Effector memory CD4-positive, alpha-beta T cell (primary cell): ENCODE data around the gene MYO19.

ENCODE experiments used
- DNase-seq, 3 donors: peaks; one replicate each; pipeline ENCODE4 v3.0.0-alpha.2; 2020
- H3K27ac ChIP-seq: 2 replicates; pipeline ENCODE4 v1.7.0; 2013; ENCODE audit warnings: mild to moderate bottlenecking, low read length, moderate library complexity; ENCODE audit not compliant: insufficient read depth, poor library complexity, severe bottlenecking
- H3K27me3 ChIP-seq: replicated peaks from 2 replicates; pipeline ENCODE4 v1.7.0; 2013; ENCODE audit warnings: mild to moderate bottlenecking, low read length; ENCODE audit not compliant: insufficient read depth, control insufficient read depth, poor library complexity, severe bottlenecking
- H3K36me3 ChIP-seq: 2 replicates; pipeline ENCODE4 v1.7.0; 2013; ENCODE audit warnings: mild to moderate bottlenecking, low read length, moderate library complexity; ENCODE audit not compliant: control insufficient read depth, insufficient read depth
- H3K4me1 ChIP-seq: 2 replicates; pipeline ENCODE4 v1.7.0; 2013; ENCODE audit warnings: low read length, mild to moderate bottlenecking; ENCODE audit not compliant: control insufficient read depth, insufficient read depth, poor library complexity, severe bottlenecking
- H3K4me3 ChIP-seq: 2 replicates; pipeline ENCODE4 v1.7.0; 2013; ENCODE audit warnings: low read length, low read depth, mild to moderate bottlenecking; ENCODE audit not compliant: insufficient read depth, poor library complexity, severe bottlenecking
- H3K9me3 ChIP-seq: 2 replicates; pipeline ENCODE4 v1.7.0; 2013; ENCODE audit warnings: mild to moderate bottlenecking, low read length, moderate library complexity; ENCODE audit not compliant: control insufficient read depth

Gene MYO19

DNA sequence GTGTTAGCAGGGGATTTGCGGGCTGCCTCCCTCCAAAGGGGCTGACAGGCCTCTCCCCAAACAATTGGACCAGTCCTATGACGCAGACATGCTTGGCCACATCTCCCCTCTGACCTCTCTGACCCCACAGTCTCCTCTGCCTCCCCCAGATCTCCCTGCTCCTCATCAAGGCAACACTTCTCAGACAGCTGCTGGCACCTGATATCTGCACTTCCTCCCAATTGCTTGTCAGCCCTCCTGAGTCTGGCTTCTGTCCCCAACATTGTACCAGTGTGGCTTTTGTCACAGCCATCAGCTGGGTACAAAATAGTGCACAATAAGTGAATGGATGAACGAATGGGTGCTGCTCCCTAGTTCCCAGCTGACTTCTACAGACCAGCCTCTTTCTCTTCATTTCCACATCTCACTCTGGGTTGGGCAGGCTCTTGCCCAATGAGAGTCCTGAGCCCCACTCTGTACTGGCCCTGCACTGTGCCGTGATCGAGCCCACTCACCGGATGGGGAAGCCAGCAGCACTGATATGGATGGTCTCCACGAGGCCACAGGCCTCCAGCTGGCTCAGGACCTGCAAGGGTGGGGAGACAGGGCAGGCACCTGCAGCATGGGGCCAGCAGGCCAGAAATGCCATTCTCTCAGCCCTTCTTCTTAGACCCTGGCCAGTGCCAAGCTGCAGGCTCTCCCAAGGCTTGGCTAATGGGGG, 31.1 kb downstream of the MYO19 start:
- no peak for DNase-seq
- peaks cover 9% of the 10 kb centered on the region for H3K36me3 ChIP-seq

DNA sequence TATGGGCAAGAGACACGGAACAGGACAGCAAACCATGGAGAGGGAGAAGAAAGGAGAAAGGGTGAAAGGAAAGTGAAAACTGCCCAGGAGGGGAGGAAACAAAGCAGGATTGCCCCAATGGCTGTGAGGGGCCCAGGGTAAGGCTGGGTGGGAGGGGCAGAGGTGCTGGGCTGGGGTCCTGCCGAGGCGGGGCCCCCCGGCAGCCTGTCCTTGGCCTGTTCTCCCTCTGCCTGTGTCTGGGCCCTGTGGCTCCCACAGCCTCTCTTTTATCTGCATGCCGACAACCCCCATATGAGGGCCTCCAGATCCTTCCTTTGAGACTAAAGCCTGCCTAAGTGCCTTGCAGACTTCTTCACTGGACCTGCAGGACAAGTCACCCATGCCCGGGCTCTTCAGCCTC, 32.7 kb downstream of the MYO19 start:
- H3K4me3 ChIP-seq = no peak overlapping the region
- H3K27me3 ChIP-seq = no peaks in the 10 kb centered on the region
- peaks cover 22% of the 10 kb centered on the region for H3K36me3 ChIP-seq
- no peaks in the 10 kb centered on the region for H3K9me3 ChIP-seq
- no peaks in the 10 kb centered on the region for H3K4me1 ChIP-seq
- DNase-seq = no peak
- no peak overlapping the region for H3K27ac ChIP-seq

More for the DNA sequence above, 31.1 kb downstream of the MYO19 start:
- H3K4me1 ChIP-seq = no peaks in the 10 kb centered on the region
- H3K4me3 ChIP-seq = no peak overlapping the region
- H3K9me3 ChIP-seq = no peaks in the 10 kb centered on the region
- no peak overlapping the region for H3K27ac ChIP-seq
- no peaks in the 10 kb centered on the region for H3K27me3 ChIP-seq

DNA sequence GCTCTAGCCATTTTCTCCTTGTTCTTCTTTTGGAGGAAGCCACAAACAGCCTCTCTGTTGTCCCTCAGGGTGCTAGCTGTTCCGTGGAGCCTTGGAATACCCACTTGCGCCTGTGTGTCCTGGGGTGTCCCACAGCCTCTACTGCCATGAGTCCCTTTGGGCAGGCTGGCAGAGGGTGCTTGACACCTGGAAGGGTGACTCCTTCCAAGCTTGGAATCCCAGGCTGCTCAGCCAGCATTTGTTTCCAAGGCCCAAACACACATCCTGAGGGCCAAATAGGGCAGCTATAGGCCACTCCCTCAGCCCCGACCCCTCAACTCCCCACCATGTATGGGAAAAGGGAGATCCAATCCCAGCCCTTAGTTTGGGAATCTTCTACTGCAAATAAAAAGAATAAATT, 33.3 kb downstream of the MYO19 start:
- Histone ChIP-seq H3K4me3 (no peak overlapping the region), H3K36me3 (peaks cover 22% of the 10 kb centered on the region), H3K27me3 (no peaks in the 10 kb centered on the region), H3K27ac (no peak overlapping the region), H3K4me1 (no peaks in the 10 kb centered on the region), H3K9me3 (no peaks in the 10 kb centered on the region)
- no peak for DNase-seq

DNA sequence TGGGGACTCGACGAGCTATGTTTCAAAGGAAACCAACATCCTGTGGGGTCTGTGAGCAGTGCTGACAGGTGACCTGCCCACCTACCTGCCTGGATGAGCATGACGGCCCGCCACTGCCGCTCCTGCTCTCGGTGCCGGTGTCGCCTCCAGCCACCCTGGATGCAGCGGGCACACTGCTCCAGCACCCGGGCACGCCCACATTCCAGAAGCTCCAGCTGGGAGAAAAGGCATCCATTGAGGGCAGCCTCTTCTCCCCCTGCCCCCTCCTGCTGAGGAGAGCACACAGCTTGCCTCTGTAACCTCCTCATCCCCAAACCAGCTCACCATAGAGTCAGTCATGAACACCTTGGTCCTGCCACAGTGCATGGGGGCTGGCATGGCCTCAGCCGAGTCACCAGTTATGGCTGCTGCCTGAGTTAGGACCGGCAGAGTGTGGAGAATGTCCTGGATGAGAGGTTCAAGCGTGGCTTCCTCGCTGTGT, 33.9 kb downstream of the MYO19 start:
- H3K27ac ChIP-seq = no peak overlapping the region
- H3K4me1 ChIP-seq = no peaks in the 10 kb centered on the region
- peaks cover 27% of the 10 kb centered on the region for H3K36me3 ChIP-seq
- H3K4me3 ChIP-seq = no peak overlapping the region
- no peak for DNase-seq
- H3K27me3 ChIP-seq = no peaks in the 10 kb centered on the region
- no peaks in the 10 kb centered on the region for H3K9me3 ChIP-seq

DNA sequence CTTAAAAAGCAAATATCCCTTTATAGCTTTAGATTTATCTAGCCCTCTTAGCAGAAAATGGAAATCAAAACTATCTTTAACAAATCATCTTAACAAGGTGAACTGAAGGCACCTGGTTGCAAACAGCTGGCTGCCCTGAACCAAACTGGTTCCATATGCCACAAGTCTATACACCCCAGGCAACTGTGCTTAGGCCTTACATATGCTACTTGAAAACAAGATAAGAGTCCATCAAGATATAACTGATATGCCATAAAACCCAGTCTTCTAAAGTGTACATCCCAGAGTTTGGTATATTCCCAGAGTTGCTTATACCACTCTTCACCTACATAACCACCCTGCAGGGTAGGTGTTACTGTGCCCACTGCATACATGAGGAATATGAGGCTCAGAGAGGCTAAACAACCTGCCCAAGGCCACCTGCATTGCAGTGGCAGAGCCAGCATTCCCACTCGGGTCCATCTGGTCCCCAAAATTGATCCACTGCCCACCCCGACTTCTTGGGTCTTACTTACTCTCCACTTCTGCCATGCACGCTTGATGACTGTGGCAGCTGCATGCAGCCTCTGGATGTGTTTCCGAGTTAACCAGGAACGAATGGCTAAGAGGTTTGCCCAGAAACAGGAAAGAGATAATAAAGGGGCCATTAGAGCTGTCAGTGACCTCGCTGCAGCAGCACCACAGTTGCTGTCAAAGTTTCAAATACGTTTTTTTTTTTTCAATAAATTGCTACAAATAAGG, 35.9 kb downstream of the MYO19 start:
- Histone ChIP-seq H3K9me3 (no peaks in the 10 kb centered on the region), H3K4me1 (no peaks in the 10 kb centered on the region), H3K36me3 (peaks cover 45% of the 10 kb centered on the region), H3K27me3 (no peaks in the 10 kb centered on the region), H3K4me3 (no peak overlapping the region), H3K27ac (no peak overlapping the region)
- no peak for DNase-seq

DNA sequence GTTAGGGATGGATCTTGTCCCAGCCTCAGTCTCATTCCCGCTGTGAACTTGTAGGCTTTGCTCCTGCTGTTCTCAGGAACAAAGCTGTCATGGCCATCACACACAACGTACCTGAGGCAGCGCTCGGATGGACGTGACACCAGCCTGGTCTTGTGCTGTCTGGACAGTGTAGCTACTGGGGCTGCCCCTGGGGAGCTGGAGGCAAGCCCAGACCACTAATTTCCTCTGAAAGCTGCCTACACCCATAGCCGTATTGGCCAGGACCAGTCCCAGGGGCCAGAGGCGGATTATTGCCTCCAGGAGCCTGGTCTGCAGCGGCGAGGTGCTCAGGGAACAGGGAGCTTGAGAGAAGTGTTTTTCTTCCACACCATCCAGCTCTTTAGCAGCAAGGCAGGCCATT, 36.5 kb downstream of the MYO19 start:
- Histone ChIP-seq H3K36me3 (peaks cover 50% of the 10 kb centered on the region), H3K4me3 (no peak overlapping the region), H3K4me1 (no peaks in the 10 kb centered on the region), H3K27ac (no peak overlapping the region), H3K27me3 (no peaks in the 10 kb centered on the region), H3K9me3 (no peaks in the 10 kb centered on the region)
- no peak for DNase-seq

DNA sequence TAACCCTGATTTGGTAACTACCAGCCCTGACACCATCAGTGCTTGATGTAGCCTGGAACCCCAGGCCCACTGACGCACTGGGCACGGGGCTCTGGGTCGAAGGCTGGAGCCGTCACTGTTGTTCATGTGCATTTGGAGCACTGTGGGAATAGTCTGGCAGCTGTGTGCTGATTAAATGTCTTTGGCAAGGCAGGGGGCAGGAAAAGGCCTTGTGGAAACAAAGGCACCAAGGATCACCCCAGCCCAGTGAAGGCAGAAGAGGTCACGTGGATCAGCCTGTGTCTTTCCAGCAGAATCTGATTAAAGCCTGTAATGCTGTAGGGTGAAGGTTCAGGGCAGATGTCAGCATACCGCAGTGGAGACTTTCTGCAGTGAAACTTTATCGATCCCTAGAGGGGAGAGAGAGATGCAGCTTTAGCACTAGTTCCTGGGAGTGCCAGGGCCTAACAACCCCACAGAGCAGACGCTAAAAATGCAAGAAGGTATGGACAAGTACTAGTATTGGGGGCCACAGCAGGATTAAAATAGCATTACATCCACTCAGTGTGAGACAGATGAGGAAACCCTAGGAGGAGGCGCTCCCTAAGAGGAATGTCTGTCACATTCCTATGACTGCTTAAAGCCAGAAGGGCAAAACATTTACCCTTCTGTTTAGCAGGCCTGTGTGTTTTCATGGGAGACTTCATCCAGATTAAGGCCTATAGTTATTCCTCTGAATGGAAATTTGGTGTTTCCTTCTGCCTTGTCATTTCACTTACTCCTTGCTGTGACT, 38.5 kb downstream of the MYO19 start:
- no peak for DNase-seq
- Histone ChIP-seq H3K9me3 (no peaks in the 10 kb centered on the region), H3K27me3 (no peaks in the 10 kb centered on the region), H3K4me1 (no peaks in the 10 kb centered on the region), H3K4me3 (no peak overlapping the region), H3K27ac (no peak overlapping the region), H3K36me3 (peaks cover 65% of the 10 kb centered on the region)

DNA sequence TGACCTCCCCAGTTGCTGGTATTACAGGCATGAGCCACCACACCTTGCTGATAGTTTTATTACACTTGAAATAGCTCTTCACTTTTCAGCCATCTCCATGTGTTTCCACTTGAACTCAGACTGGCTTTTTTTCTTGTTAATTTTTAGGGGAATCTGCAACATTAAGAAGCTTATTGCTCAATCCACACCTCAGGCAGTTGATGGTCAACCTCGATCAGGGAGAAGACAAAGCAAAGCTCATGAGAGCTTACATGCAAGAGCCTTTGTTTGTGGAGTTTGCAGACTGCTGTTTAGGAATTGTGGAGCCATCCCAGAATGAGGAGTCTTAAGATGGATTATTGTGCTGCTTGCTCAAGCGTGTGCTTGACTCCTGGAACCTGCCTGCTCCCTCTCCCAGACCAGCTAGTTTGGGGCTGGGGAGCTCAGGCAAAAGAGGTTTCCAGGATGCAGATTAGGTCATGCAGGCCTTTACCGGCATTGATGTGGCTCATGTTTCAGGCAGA, 39.5 kb downstream of the MYO19 start:
- H3K27me3 ChIP-seq = no peaks in the 10 kb centered on the region
- no peak for DNase-seq
- no peaks in the 10 kb centered on the region for H3K4me1 ChIP-seq
- H3K27ac ChIP-seq = no peak overlapping the region
- H3K4me3 ChIP-seq = no peak overlapping the region
- H3K36me3 ChIP-seq = peaks cover 65% of the 10 kb centered on the region
- H3K9me3 ChIP-seq = no peaks in the 10 kb centered on the region

DNA sequence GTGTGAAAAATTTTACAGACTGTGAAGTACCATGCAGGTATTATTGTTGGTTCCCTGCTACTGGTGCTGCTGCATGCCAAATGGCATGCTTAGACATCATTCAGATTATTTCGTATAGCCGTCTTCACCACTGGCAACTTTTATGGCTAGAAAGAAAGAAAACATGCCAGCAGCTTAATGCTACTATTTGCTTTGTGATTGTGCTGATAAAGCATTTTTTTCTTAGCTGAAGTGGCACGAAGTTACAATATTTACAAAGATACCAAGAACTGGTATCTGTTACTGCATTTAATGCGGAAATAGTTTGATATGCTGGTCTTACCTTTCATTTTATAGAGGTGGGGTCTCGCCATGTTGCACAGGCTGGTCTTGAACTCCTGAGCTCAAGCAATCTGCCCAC, 40.0 kb downstream of the MYO19 start:
- Histone ChIP-seq H3K4me1 (no peaks in the 10 kb centered on the region), H3K9me3 (no peaks in the 10 kb centered on the region), H3K36me3 (peaks cover 65% of the 10 kb centered on the region), H3K4me3 (no peak overlapping the region), H3K27ac (no peak overlapping the region), H3K27me3 (no peaks in the 10 kb centered on the region)
- no peak for DNase-seq
